GM13977 (cell line): ENCODE measurements around the gene SPATA31A7.
"Not testable (repeated sequence)": the region's sequence is repeated elsewhere in the genome, so short reads cannot be mapped to it uniquely, and the experiment has no call there.

Experiments
- DNase-seq: peaks from one replicate; pipeline ENCODE4 v3.0.0; 2012; ENCODE audit warnings: low spot score
- in situ Hi-C: fragments of 300-500 bp; cut with MboI; formaldehyde crosslinking; loops from one replicate; pipeline ENCODE4 v1.12.0; 2022; ENCODE audit warnings: low sequenced_read_pairs, low pct_unique_long_range_greater_than_20kb, mixed read lengths, inconsistent platforms; ENCODE audit not compliant: unreplicated experiment

SPATA31A7 gene

DNA sequence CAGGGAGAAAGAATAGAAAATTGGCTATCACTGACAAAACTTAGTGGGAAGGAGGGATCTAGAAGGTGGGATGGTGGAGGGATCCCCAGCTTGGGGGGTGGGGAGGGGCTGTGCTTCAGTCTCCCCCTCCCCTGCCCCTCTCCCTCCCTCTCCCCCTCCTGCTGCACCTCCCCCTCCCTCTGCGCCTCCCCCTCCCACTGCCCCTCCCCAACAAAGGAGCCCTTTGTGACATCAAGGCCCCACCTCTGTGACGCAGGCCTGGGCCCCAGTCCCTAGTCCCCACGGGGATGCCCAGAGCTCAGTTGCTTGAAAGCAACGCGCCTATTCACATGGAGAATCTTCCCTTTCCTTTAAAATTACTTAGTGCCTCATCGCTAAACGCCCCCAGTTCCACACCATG lies at the start of gene SPATA31A7:
TSS of gene SPATA31A7 (plus strand) at position 301 of the 400 bp plus-strand sequence. CDS start at position 330, 29 bp downstream.
- DNase-seq, in situ Hi-C loops: not testable (repeated sequence)

DNA sequence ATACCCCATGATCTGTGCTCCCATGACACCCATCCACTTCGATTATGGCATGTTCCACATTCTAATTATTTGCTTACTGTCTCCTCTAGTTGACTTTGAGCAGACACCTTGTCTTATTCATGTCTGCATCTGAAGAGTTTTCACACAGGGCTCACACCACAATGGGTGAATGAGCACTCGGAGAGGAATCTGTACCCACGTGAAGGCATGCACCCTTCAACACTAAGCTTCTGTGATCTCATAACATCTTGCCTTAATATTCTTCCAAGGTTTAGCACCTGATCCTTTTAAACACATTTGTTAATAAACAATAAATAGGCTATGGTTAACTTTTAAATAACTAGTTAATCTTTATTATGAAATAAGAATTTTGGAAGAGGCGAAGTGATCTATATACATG lies 36.6 kb downstream of the SPATA31A7 start:
- DNase-seq, in situ Hi-C loops: not testable (repeated sequence)
